Fibroblast of skin of back (primary cell): ENCODE data around the gene RGL4.

Experiments used
- DNase-seq: peaks from one replicate; pipeline ENCODE4 v3.0.0-alpha.2; 2013

Gene RGL4

GRCh38 chr22:23744001-23744400 lies 53.2 kb downstream of the RGL4 start:
- DNase-seq = no peak

GRCh38 chr22:23744485-23744884 lies 53.7 kb downstream of the RGL4 start:
- no peak for DNase-seq

GRCh38 chr22:23745791-23746190 lies 55.0 kb downstream of the RGL4 start:
- DNase-seq = no peak
